ENCODE data around the gene CYFIP2.

Gene CYFIP2

GRCh38 chr5:157387041-157387563 lies 121.2 kb downstream of the CYFIP2 start:
- H3K27me3 Mint-ChIP-seq (ENCODE audit: low read depth, poor library complexity) = no peaks in the 10 kb centered on the region
- TF ChIP-seq, protein P1, sequence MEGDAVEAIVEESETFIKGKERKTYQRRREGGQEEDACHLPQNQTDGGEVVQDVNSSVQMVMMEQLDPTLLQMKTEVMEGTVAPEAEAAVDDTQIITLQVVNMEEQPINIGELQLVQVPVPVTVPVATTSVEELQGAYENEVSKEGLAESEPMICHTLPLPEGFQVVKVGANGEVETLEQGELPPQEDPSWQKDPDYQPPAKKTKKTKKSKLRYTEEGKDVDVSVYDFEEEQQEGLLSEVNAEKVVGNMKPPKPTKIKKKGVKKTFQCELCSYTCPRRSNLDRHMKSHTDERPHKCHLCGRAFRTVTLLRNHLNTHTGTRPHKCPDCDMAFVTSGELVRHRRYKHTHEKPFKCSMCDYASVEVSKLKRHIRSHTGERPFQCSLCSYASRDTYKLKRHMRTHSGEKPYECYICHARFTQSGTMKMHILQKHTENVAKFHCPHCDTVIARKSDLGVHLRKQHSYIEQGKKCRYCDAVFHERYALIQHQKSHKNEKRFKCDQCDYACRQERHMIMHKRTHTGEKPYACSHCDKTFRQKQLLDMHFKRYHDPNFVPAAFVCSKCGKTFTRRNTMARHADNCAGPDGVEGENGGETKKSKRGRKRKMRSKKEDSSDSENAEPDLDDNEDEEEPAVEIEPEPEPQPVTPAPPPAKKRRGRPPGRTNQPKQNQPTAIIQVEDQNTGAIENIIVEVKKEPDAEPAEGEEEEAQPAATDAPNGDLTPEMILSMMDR (IDR thresholded peaks at IDR 0.05) = no peak
- peaks cover 35% of the 10 kb centered on the region for H3K4me1 Mint-ChIP-seq
- H3K27ac Mint-ChIP-seq = no peak overlapping the region
- no peaks in the 10 kb centered on the region for H3K9me3 Mint-ChIP-seq
- H3K4me3 Mint-ChIP-seq = no peak overlapping the region
- DNase-seq = no peak
- H3K36me3 Mint-ChIP-seq (ENCODE audit: low read depth) = peaks cover 12% of the 10 kb centered on the region

GRCh38 chr5:157387683-157388093 lies 121.8 kb downstream of the CYFIP2 start:
- DNase-seq = no peak
- no peak overlapping the region for H3K4me3 Mint-ChIP-seq
- TF ChIP-seq, protein P1 (IDR thresholded peaks at IDR 0.05) = no peak
- H3K27ac Mint-ChIP-seq = peak overlapping the region; percentile 43
- H3K27me3 Mint-ChIP-seq (ENCODE audit: low read depth, poor library complexity) = no peaks in the 10 kb centered on the region
- peaks cover 17% of the 10 kb centered on the region for H3K36me3 Mint-ChIP-seq (ENCODE audit: low read depth)
- peaks cover 39% of the 10 kb centered on the region for H3K4me1 Mint-ChIP-seq
- no peaks in the 10 kb centered on the region for H3K9me3 Mint-ChIP-seq

GRCh38 chr5:157388111-157388710 lies 122.3 kb downstream of the CYFIP2 start:
- Mint-ChIP-seq H3K4me1 (peaks cover 41% of the 10 kb centered on the region), H3K9me3 (no peaks in the 10 kb centered on the region), H3K27me3 (ENCODE audit: low read depth, poor library complexity) (no peaks in the 10 kb centered on the region), H3K36me3 (ENCODE audit: low read depth) (peaks cover 23% of the 10 kb centered on the region), H3K27ac (peak overlapping the region; percentile 43), H3K4me3 (no peak overlapping the region)
- TF ChIP-seq, protein P1 (IDR thresholded peaks at IDR 0.05) = no peak
- DNase-seq = no peak

GRCh38 chr5:157389103-157389502 lies 123.2 kb downstream of the CYFIP2 start:
- Mint-ChIP-seq H3K36me3 (ENCODE audit: low read depth) (peaks cover 25% of the 10 kb centered on the region), H3K27me3 (ENCODE audit: low read depth, poor library complexity) (no peaks in the 10 kb centered on the region), H3K9me3 (peaks cover 3% of the 10 kb centered on the region), H3K4me1 (peaks cover 35% of the 10 kb centered on the region), H3K4me3 (no peak overlapping the region), H3K27ac (no peak overlapping the region)
- TF ChIP-seq, protein P1 (IDR thresholded peaks at IDR 0.05) = no peak
- DNase-seq = no peak

DNA sequence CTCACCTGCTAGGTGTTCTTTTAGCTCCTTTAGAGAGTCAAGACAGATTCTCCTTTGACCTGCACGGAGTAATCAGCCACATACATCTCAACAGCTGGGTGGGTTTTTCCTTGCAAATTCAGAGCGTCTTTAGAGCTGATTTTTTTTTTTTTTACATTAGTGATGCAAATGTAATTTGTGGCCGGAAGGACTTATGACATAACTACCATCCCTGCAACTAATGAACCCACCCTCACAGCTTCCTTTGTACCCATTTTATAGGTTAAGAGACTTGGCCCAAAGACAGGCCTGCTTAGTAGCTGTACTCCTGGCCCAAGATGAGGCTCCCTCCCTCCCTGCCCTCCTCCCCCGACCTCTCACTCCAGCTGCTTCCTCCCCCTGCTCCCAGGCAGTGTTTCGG lies 124.2 kb downstream of the CYFIP2 start:
- TF ChIP-seq, protein P1 (IDR thresholded peaks at IDR 0.05) = no peak

More for the DNA sequence above, 124.2 kb downstream of the CYFIP2 start:
- no peak overlapping the region for H3K4me3 Mint-ChIP-seq
- peaks cover 3% of the 10 kb centered on the region for H3K9me3 Mint-ChIP-seq
- H3K4me1 Mint-ChIP-seq = peaks cover 29% of the 10 kb centered on the region
- no peaks in the 10 kb centered on the region for H3K27me3 Mint-ChIP-seq (ENCODE audit: low read depth, poor library complexity)
- H3K27ac Mint-ChIP-seq = no peak overlapping the region
- no peak for DNase-seq
- H3K36me3 Mint-ChIP-seq (ENCODE audit: low read depth) = peaks cover 25% of the 10 kb centered on the region
